ENCODE measurements around the gene ELOVL2.

The ELOVL2 gene

DNA sequence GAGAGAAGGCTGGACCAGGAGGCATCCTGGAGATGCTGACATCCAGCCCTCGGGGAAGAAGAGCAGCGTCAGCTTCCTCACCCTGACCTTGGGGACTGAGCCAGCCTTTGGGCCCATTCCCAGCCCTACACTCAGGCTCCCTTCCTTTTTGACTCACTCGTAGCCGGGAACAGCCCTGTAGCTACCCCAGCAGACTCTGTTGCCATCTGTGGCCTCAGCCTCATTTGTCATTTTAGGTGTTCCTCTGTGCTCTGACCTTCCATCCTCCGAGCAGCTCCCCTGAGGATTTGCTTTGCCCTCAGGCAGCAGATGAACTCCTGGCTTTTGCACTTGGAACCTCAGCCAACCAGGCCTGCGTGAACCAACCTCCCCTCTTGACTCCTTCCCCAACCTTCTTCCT is 67.5 kb downstream of the ELOVL2 start:
- no peak for DNase-seq

- DNase-seq = no peak
These were observed 71.9 kb downstream of the ELOVL2 start for GRCh38 chr6:10972196-10972595.

DNA sequence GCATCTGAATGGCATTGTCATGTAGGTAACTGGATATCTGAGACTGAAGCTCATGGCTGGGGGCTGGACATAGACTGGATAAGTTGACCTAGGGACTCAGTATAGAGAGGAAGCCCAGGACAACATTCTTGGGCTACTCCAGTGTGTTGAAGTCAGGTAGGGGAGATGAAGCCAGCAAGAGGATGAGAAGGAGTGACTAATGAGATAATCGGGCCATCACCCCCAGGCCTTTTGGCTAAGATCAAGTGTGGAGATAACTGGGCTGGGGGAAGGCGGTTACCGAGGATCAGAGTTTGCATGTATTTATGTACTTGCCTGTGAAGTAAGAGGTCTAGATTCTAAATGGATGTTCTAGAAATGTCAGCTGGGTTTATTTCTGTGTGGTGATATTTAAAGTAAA is 73.4 kb downstream of the ELOVL2 start:
- no peak for DNase-seq

DNA sequence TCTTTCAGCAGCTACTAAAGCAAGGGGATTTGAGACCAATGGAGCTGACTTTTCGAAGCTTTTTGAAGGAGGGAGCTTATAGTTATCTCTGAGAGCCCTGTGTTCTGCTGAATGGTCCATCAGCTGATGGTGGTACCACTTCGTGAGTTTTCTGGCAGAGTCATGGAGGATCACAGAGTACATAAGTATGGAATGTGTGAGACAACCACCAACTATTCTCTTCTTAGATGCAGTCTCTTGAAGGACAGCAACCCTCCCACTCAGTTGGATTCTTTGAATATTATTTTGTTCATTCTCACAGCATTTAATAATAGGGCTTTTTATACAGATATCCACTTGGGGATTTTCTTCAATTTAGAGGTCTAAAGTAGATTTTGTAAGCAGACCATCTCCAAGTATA is 75.3 kb downstream of the ELOVL2 start:
- DNase-seq = no peak

DNA sequence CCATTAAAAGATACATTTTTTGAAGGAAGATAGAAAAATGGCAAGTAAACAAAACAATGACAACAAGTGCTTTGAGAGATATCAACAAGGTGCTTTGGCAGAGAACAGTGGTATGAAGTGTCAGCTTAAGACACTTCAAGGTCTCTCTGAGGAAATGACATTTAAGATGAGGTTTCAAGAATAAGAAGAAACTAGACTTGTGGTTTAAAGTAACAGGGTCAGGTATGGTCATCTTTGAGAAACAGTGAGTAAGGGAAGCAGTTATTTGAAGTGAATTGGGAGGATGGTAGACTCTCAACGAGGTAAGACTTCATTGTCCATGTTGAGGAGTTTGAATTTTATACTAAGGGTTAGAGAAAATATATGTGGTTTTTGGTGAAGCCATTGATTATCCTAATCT is 79.4 kb downstream of the ELOVL2 start:
- DNase-seq = no peak

DNA sequence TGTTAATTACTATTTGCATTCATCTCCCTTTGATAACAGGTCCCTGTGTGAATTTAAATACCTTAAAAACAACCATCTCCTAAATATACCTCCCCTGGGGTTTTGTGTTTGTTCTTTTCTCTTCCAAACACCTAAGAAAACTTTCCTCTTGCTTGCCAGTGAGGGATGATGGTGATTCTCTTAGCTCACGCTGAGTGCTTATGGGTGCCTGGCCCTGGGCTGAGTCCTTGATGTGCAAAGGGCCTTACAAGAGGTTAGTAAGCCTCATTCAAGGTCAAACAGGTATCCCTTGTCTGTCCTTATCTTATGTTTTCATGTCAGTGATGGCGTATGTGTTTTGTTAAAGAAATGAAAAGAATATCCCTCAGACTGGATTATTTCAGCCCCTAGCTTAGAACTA is 81.0 kb downstream of the ELOVL2 start:
- no peak for DNase-seq

GRCh38 chr6:10962673-10963072 is 81.4 kb downstream of the ELOVL2 start:
- DNase-seq = no peak

- DNase-seq = no peak
These were observed 82.3 kb downstream of the ELOVL2 start for GRCh38 chr6:10961837-10962236.

GRCh38 chr6:10960171-10960570 is 83.9 kb downstream of the ELOVL2 start:
- DNase-seq = no peak

- DNase-seq = no peak
These were observed 86.7 kb downstream of the ELOVL2 start for GRCh38 chr6:10957414-10957886.

GRCh38 chr6:10956776-10957175 is 87.3 kb downstream of the ELOVL2 start:
- DNase-seq = no peak

- DNase-seq = peak; percentile 84
These were observed 89.5 kb downstream of the ELOVL2 start for GRCh38 chr6:10954590-10955010.

GRCh38 chr6:10951675-10952282 is 92.3 kb downstream of the ELOVL2 start:
- peak; percentile 58 for DNase-seq

DNA sequence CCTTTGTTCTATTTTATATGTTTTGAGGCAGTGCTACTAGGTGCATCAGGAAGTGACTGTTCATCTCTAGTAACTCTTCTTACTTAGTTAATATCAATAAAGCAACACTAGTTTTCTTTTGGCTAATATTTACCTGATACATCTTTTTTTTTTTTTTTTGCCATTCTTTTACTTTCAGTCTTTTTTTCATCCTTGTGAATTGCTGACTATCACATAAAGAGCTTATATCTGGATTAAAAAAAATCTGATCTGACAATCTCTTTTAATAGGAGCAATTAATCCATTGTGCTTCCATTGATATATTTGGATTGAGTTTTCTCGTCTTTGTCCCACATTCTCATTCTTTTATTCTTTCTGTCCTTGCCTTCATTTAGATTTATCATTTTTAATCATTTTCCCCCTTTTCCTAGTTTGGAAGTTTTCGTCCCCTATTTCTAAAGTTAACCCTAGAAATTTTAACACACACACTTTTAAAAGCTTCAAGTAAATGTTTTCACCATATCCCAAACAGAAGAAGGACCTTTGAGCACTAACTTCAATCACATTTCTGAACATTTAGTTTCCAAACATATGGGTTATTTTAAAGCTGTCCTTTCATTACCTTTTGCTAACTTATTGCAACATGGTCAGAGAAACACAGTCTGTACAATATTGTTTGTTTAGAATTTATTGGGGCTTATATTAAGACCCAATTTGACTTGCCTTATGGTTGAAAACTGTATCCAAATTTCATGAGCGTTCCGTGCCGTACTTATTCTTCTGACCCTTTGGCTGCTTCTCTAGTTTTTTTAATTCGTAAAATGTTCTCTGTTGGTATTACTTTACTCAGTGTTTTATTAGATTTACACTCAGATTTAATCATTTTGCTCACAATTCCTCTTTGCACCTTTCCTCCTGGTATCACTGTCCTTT is 94.3 kb downstream of the ELOVL2 start:
- no peak for DNase-seq

DNA sequence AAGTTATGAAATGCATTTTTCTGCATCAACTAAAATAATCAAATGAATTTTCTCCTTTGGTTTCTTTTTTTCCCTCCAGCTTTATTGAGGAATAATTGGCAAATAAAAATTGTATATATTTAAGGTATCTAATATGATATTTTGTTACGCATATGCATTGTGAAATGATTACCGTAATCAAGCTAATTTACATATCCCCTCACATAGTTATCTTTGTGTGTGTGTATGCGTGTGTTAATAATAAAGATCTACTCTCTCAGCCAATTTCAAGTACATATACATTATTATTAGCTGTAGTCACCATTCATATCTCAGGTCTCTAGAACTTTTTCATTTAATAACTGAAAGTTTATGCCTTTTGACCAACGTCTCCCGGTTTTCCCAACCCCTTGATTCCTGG is 96.1 kb downstream of the ELOVL2 start:
- no peak for DNase-seq

GRCh38 chr6:10945845-10946244 is 98.3 kb downstream of the ELOVL2 start:
- DNase-seq = no peak

- DNase-seq = no peak
These were observed 104.3 kb downstream of the ELOVL2 start for GRCh38 chr6:10939840-10940239.

DNA sequence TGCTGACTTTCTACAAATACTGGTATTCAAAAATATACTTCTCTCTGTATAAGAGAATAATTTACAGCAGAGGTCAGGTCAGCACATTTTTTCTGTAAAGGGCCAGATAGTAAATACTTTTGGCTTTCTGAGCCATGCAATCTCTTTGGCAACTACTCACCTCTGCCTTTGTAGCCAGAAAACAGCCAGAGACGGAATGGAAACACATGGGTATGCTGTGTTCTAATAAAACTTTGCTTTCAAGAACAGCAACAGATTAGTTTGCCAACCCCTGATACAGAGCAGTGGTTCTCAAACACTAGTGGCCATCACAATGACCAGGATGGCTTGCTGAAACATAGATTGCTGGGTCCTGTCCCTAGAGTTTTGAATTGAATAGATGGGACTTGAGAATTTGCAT is 111.0 kb downstream of the ELOVL2 start:
- no peak for DNase-seq

Measured in hematopoietic multipotent progenitor cell treated with erythropoietin and hydrocortisone succinate and interleukin-3 and kit ligand, for 6 days (in vitro differentiated cells).